ENCODE results near the gene NUP188. TPM values are rescaled to one million over a fixed set of nuclear protein-coding genes. Genes with fewer than 3 reads are reported as not detected.
A peak's percentile ranks its signal among the peaks of the same experiment; 100 is the strongest.

NUP188 gene
- total and polyA plus RNA-seq, 2 donors: 19.2 to 22.0 TPM

DNA sequence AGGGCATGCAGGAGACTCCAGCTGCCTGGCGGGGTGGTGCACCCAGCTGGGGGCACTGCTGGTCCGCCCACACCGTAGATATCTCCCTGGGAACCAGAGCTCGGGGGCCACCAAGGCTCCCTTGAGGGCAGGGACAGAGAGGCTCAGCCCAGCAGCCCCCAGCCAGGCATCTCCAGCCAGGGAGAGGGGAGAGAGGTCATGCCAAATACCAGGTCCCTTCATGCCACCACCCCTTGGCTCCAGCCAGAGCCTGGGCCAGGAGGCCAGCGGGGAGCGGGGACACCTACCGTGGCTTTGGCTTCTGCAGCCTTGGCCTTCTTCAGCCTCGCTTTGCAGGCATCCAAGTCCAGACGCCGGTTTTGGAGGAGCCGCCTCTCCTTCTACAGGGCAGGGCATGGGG is 66.6 kb downstream of the NUP188 start:
- Histone ChIP-seq H3K36me3 (ENCODE audit: control insufficient read depth in 2 of 2, insufficient read depth in 2 of 2, low read length in 1 of 2) (peaks cover 61 to 62% of the 10 kb centered on the region in 2 donors), H3K27me3 (ENCODE audit: control insufficient read depth in 2 of 2, insufficient read depth in 1 of 2, low read length in 1 of 2) (no peaks in the 10 kb centered on the region), H3K4me1 (ENCODE audit: control insufficient read depth in 2 of 2, insufficient read depth in 2 of 2, low read length in 2 of 2) (no peaks in the 10 kb centered on the region), H3K4me3 (ENCODE audit: low read length in 2 of 2) (no peak overlapping the region), H3K9me3 (ENCODE audit: control insufficient read depth in 2 of 2, insufficient read depth in 1 of 2, low read length in 1 of 2) (peaks cover 0 to 3% of the 10 kb centered on the region in 2 donors), H3K27ac (ENCODE audit: low read depth in 1 of 2, low read length in 1 of 2) (no peak overlapping the region)
- 98% methylated on average over 11 of the region's 11 CpGs for WGBS
- no peak for DNase-seq (ENCODE audit: low read depth in 6 of 9, low spot score in 9 of 9)

DNA sequence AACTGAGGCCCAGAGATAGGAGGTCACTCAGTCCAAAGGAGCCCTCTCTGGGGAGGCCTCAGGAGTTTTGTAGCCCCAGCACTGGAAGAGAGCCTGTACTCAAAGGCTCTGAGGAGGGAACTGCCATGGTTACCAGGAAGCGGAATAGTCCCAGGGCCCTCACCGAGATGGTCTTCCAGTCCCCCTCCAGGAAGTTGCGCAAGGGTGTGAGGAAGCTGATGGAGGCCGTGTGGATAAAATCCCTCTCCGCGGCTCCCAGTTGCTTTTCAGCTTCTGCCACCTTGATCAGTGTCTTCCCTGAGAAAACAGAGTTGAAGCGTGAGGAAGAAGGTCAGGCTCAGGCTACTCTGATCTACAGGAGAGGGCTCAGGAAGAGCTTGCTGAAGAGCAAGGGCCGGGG is 67.1 kb downstream of the NUP188 start:
- WGBS: 96% methylated on average over 8 of the region's 8 CpGs
- no peak for DNase-seq (ENCODE audit: low read depth in 6 of 9, low spot score in 9 of 9)
- peaks cover 0 to 4% of the 10 kb centered on the region in 2 donors for H3K9me3 ChIP-seq (ENCODE audit: control insufficient read depth in 2 of 2, insufficient read depth in 1 of 2, low read length in 1 of 2)
- H3K27me3 ChIP-seq (ENCODE audit: control insufficient read depth in 2 of 2, insufficient read depth in 1 of 2, low read length in 1 of 2): no peaks in the 10 kb centered on the region
- no peak overlapping the region for H3K4me3 ChIP-seq (ENCODE audit: low read length in 2 of 2)
- H3K27ac ChIP-seq (ENCODE audit: low read depth in 1 of 2, low read length in 1 of 2): no peak overlapping the region
- peaks cover 60 to 64% of the 10 kb centered on the region in 2 donors for H3K36me3 ChIP-seq (ENCODE audit: control insufficient read depth in 2 of 2, insufficient read depth in 2 of 2, low read length in 1 of 2)
- no peaks in the 10 kb centered on the region for H3K4me1 ChIP-seq (ENCODE audit: control insufficient read depth in 2 of 2, insufficient read depth in 2 of 2, low read length in 2 of 2)

DNA sequence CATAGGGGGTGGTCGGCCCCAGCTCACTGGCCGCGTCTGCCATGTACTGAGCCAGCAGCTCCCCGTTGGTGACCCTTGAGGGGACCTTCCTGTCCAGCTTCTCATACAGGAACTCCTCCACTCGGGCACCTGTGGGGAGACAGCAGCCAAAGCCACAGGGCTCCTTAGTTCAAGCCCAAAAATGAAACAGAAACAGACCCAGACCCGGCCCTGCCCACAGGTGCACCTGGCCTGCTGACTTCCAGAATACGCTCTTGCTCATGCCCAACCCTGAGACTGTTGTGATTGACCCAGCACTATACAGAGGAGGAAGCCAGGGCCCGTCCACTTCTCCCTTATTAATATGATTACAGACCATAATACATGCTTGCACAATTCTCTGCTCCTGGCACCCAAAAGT is 73.6 kb downstream of the NUP188 start:
- 55% methylated on average over 8 of the region's 8 CpGs for WGBS
- Histone ChIP-seq H3K4me3 (ENCODE audit: low read length in 2 of 2) (no peak overlapping the region), H3K36me3 (ENCODE audit: control insufficient read depth in 2 of 2, insufficient read depth in 2 of 2, low read length in 1 of 2) (peaks cover 4 to 21% of the 10 kb centered on the region in 2 donors), H3K9me3 (ENCODE audit: control insufficient read depth in 2 of 2, insufficient read depth in 1 of 2, low read length in 1 of 2) (peaks cover 0 to 4% of the 10 kb centered on the region in 2 donors), H3K4me1 (ENCODE audit: control insufficient read depth in 2 of 2, insufficient read depth in 2 of 2, low read length in 2 of 2) (peaks cover 0 to 17% of the 10 kb centered on the region in 2 donors), H3K27ac (ENCODE audit: low read depth in 1 of 2, low read length in 1 of 2) (peak overlapping the region; percentile 7 to 74), H3K27me3 (ENCODE audit: control insufficient read depth in 2 of 2, insufficient read depth in 1 of 2, low read length in 1 of 2) (no peaks in the 10 kb centered on the region)
- DNase-seq (ENCODE audit: low read depth in 6 of 9, low spot score in 9 of 9): no peak

DNA sequence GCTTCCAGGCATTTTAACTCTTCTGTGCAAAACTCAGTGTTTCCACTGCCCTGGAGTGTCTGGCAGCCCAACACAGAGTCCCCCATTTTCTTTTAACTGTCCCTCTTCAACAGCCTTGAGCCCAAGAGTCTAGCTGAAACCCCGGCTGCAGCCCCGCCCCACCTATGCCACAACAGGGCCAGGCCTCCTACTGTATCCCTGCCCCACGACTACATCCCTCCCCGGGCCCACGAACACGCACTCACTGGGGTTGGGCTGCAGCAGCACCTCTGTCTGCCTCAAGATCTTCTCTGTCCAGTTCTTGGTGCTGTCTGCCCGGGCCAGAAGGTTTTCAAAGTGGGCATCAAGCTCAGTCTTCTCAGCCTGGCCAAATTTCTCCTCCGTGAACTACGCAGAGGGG is 74.5 kb downstream of the NUP188 start:
- 98% methylated on average over 9 of the region's 9 CpGs for WGBS
- DNase-seq (ENCODE audit: low read depth in 6 of 9, low spot score in 9 of 9): no peak
- Histone ChIP-seq H3K36me3 (ENCODE audit: control insufficient read depth in 2 of 2, insufficient read depth in 2 of 2, low read length in 1 of 2) (peaks cover 4 to 21% of the 10 kb centered on the region in 2 donors), H3K27me3 (ENCODE audit: control insufficient read depth in 2 of 2, insufficient read depth in 1 of 2, low read length in 1 of 2) (no peaks in the 10 kb centered on the region), H3K4me1 (ENCODE audit: control insufficient read depth in 2 of 2, insufficient read depth in 2 of 2, low read length in 2 of 2) (peaks cover 6 to 26% of the 10 kb centered on the region in 2 donors), H3K27ac (ENCODE audit: low read depth in 1 of 2, low read length in 1 of 2) (no peak overlapping the region), H3K4me3 (ENCODE audit: low read length in 2 of 2) (no peak overlapping the region), H3K9me3 (ENCODE audit: control insufficient read depth in 2 of 2, insufficient read depth in 1 of 2, low read length in 1 of 2) (peaks cover 0 to 4% of the 10 kb centered on the region in 2 donors)

DNA sequence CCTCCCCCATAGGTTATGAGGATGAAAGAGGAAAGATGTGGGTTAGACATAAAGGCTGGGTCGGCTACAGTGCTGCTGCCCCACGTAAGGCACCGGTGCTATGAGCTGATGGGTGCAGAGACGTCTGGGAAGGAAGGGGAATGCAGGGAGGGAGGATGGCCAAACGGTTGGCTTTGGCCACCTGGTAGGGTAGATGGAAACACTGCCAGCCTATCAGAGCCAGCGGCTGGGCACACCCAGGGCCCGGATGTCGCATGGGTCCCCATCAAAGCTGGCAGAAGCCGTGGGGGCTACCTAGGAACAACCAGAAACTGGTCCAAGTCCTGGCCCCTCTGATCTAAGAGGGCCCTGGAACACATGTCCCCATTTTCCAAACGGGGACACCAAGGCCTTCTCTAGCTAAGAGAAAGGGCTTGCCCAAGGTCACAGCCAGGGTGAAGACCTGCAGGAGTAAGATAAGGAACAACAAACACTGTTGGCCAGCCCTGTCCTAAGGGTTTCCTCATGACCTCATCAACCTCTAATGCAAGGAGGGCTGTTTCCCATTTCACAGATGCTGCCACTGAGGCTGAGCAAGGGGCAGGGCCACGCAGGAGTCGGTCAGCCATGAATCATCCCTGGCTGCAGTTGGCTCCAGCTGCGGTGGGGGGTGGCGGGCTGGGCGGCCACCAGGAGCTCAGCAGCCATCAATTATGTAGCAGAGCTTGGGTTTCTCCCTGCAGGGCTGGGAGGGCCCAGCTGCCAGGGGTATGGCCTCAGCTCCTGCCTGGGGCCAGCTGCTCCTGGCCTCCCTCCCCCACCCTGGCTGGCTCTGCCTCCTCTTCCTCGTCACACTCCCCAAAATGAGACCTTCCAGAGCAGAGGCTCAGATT is 75.8 kb downstream of the NUP188 start:
- Histone ChIP-seq H3K27me3 (ENCODE audit: control insufficient read depth in 2 of 2, insufficient read depth in 1 of 2, low read length in 1 of 2) (no peaks in the 10 kb centered on the region), H3K4me3 (ENCODE audit: low read length in 2 of 2) (no peak overlapping the region), H3K4me1 (ENCODE audit: control insufficient read depth in 2 of 2, insufficient read depth in 2 of 2, low read length in 2 of 2) (peaks cover 11 to 33% of the 10 kb centered on the region in 2 donors), H3K27ac (ENCODE audit: low read depth in 1 of 2, low read length in 1 of 2) (no peak overlapping the region), H3K9me3 (ENCODE audit: control insufficient read depth in 2 of 2, insufficient read depth in 1 of 2, low read length in 1 of 2) (peaks cover 0 to 4% of the 10 kb centered on the region in 2 donors), H3K36me3 (ENCODE audit: control insufficient read depth in 2 of 2, insufficient read depth in 2 of 2, low read length in 1 of 2) (peaks cover 4 to 19% of the 10 kb centered on the region in 2 donors)
- WGBS: 88% methylated on average over 16 of the region's 16 CpGs
- no peak for DNase-seq (ENCODE audit: low read depth in 6 of 9, low spot score in 9 of 9)

DNA sequence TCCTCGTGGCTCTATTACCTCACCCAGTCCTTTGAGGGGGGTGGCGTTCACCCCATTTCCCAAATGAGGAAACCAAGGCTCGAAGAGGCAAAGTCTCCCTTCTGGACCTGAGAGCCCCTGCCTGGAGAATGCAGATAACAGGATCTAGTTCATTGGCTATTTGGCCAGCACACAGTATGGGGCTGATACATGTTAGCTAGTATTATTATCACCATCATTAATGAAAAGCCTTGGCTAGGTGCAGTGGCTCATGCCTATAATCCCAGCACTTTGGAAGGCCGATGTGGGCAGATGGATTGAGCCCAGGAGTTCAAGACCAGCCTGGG is 76.4 kb downstream of the NUP188 start:
- Histone ChIP-seq H3K9me3 (ENCODE audit: control insufficient read depth in 2 of 2, insufficient read depth in 1 of 2, low read length in 1 of 2) (peaks cover 0 to 4% of the 10 kb centered on the region in 2 donors), H3K4me3 (ENCODE audit: low read length in 2 of 2) (no peak overlapping the region), H3K27ac (ENCODE audit: low read depth in 1 of 2, low read length in 1 of 2) (no peak overlapping the region), H3K27me3 (ENCODE audit: control insufficient read depth in 2 of 2, insufficient read depth in 1 of 2, low read length in 1 of 2) (no peaks in the 10 kb centered on the region), H3K36me3 (ENCODE audit: control insufficient read depth in 2 of 2, insufficient read depth in 2 of 2, low read length in 1 of 2) (peaks cover 4 to 17% of the 10 kb centered on the region in 2 donors), H3K4me1 (ENCODE audit: control insufficient read depth in 2 of 2, insufficient read depth in 2 of 2, low read length in 2 of 2) (peaks cover 13 to 35% of the 10 kb centered on the region in 2 donors)
- WGBS: 96% methylated on average over 4 of the region's 4 CpGs
- DNase-seq (ENCODE audit: low read depth in 6 of 9, low spot score in 9 of 9): no peak

DNA sequence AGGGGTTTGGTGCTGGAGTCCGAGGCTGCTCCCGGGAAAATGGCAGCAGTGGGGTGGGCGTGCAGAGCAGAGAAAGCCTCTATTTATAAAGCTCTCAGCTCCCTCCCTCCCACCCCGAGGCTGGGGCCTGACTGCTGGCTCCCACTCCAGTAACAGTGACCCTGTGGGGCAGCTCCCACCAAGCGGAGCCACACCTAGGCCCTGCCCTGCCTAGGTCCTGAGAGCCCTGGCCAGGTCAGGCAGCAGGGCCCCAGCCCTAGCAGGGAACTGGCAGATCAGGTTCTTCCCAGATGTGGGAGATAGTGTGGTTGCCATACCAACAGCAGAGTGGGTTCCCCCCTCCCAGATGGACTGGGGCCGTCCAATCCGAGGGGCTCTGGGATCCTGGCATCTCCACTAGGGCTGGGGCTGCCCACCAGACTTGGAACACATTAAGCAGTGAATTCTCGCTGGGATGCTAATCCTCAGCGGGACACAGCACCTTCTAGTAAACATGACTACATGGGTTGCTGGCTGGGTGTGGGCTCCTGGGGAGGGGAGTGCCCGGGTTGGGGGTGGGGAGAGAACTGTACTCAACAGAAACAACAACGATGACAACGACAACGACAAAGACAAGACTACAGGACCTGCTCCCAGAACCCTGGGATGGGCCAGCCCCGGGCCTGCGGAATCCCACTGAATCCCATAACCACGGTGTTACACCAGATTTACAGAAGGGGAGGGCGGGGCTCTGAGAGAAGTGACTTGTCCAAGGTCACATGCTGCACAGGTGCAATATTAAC is 79.1 kb downstream of the NUP188 start:
- no peaks in the 10 kb centered on the region for H3K9me3 ChIP-seq (ENCODE audit: control insufficient read depth in 2 of 2, insufficient read depth in 1 of 2, low read length in 1 of 2)
- no peak for DNase-seq (ENCODE audit: low read depth in 6 of 9, low spot score in 9 of 9)
- H3K4me3 ChIP-seq (ENCODE audit: low read length in 2 of 2): peak overlapping the region; percentile 11 to 71
- H3K4me1 ChIP-seq (ENCODE audit: control insufficient read depth in 2 of 2, insufficient read depth in 2 of 2, low read length in 2 of 2): peaks cover 13 to 44% of the 10 kb centered on the region in 2 donors
- no peaks in the 10 kb centered on the region for H3K27me3 ChIP-seq (ENCODE audit: control insufficient read depth in 2 of 2, insufficient read depth in 1 of 2, low read length in 1 of 2)
- no peak overlapping the region for H3K27ac ChIP-seq (ENCODE audit: low read depth in 1 of 2, low read length in 1 of 2)
- H3K36me3 ChIP-seq (ENCODE audit: control insufficient read depth in 2 of 2, insufficient read depth in 2 of 2, low read length in 1 of 2): peaks cover 0 to 4% of the 10 kb centered on the region in 2 donors
- 90% methylated on average over 17 of the region's 17 CpGs for WGBS

DNA sequence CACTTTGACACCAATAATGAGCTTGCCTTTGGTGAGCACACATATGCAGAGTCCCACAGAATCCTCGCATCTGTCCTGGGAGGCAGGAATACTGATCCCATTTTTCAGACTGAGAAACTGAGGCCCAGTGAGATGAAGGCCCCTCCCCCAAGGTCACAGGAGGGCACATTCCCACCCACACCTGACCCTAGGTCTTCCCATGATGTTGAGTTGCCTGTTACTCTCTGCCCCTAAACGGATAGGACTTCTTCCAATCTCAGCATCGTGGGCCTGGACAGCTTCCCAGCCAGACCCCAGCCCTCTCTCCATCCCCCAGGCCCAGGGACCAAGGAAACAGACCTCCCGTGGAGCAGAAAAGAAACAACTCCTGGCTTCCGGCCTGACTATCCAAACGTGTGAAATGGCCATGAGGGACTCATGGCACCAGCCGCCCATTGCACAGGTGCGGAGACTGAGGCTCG is 79.8 kb downstream of the NUP188 start:
- DNase-seq (ENCODE audit: low read depth in 6 of 9, low spot score in 9 of 9): no peak
- H3K27ac ChIP-seq (ENCODE audit: low read depth in 1 of 2, low read length in 1 of 2): no peak overlapping the region

DNA sequence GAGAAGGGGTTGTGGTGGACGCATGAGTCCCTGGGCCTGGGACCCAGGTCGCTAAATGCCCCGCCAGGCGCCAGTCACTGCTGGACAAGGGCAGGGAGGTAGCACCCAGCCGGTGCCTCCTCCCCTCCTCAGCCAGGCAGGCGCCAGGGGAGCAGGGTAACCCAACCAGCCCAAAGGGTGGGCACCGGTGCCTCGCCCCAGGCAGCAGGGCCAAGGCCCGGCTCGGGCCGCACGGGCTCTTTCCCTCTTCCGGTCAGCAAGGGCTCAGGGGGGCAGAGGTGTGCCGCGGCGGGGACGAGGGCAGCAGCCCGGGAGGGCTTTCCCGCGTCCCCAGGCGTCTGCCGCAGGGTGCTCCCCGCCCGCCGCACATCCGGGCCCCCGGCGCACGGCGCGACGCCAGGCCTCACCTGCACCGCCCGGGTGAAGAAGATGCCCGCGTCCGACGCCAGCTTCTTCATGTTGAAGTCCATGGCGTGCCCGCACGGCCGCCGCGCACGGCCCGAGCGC is 80.2 kb downstream of the NUP188 start:
- no peaks in the 10 kb centered on the region for H3K36me3 ChIP-seq (ENCODE audit: control insufficient read depth in 2 of 2, insufficient read depth in 2 of 2, low read length in 1 of 2)
- H3K4me1 ChIP-seq (ENCODE audit: control insufficient read depth in 2 of 2, insufficient read depth in 2 of 2, low read length in 2 of 2): peaks cover 13 to 44% of the 10 kb centered on the region in 2 donors
- H3K9me3 ChIP-seq (ENCODE audit: control insufficient read depth in 2 of 2, insufficient read depth in 1 of 2, low read length in 1 of 2): no peaks in the 10 kb centered on the region
- WGBS: 6% methylated on average over 47 of the region's 47 CpGs
- peak in 7 of 9 donors; percentile 42 to 85 (median 68) for DNase-seq (ENCODE audit: low read depth in 6 of 9, low spot score in 9 of 9)
- H3K4me3 ChIP-seq (ENCODE audit: low read length in 2 of 2): peak overlapping the region; percentile 71 to 73
- H3K27ac ChIP-seq (ENCODE audit: low read depth in 1 of 2, low read length in 1 of 2): peak overlapping the region; percentile 43 to 81
- H3K27me3 ChIP-seq (ENCODE audit: control insufficient read depth in 2 of 2, insufficient read depth in 1 of 2, low read length in 1 of 2): no peaks in the 10 kb centered on the region

More for the DNA sequence above, 79.8 kb downstream of the NUP188 start:
- H3K9me3 ChIP-seq (ENCODE audit: control insufficient read depth in 2 of 2, insufficient read depth in 1 of 2, low read length in 1 of 2): no peaks in the 10 kb centered on the region
- 70% methylated on average over 9 of the region's 9 CpGs for WGBS
- no peaks in the 10 kb centered on the region for H3K36me3 ChIP-seq (ENCODE audit: control insufficient read depth in 2 of 2, insufficient read depth in 2 of 2, low read length in 1 of 2)
- H3K4me3 ChIP-seq (ENCODE audit: low read length in 2 of 2): peak overlapping the region; percentile 71 to 73
- H3K27me3 ChIP-seq (ENCODE audit: control insufficient read depth in 2 of 2, insufficient read depth in 1 of 2, low read length in 1 of 2): no peaks in the 10 kb centered on the region
- peaks cover 13 to 44% of the 10 kb centered on the region in 2 donors for H3K4me1 ChIP-seq (ENCODE audit: control insufficient read depth in 2 of 2, insufficient read depth in 2 of 2, low read length in 2 of 2)

Measured in thymus (tissue), 11 donors.